Epithelial cell of proximal tubule (primary cell): Measurements from ENCODE around the gene MTRF1L. TPM values are rescaled to one million over a fixed set of nuclear protein-coding genes. Genes with fewer than 3 reads are reported as not detected.
"Not testable (repeated sequence)": the region's sequence is repeated elsewhere in the genome, so short reads cannot be mapped to it uniquely, and the experiment has no call there.

Source experiments
- DNase-seq: peaks from one replicate; pipeline ENCODE4 v3.0.0-alpha.2; 2011; ENCODE audit warnings: low read depth
- H3K4me3 ChIP-seq: 2 replicates; pipeline ENCODE4 v1.5.1; 2011; ENCODE audit warnings: low read depth, mild to moderate bottlenecking, low read length
- total RNA-seq: library from RNA; depleted of rRNA; stranded (reverse); fragments of >200 nt; gene quantifications from 2 replicates; pipeline ENCODE4 v1.2.3, GENCODE V29; 2015
- TF ChIP-seq, protein P1 (sequence below): conservative IDR thresholded peaks from 2 replicates; pipeline ENCODE4 v1.5.1; 2012; ENCODE audit warnings: low read depth, mild to moderate bottlenecking, low read length

MTRF1L gene
- total RNA-seq, 1 donor from 2014 or later, result 18.4 TPM

DNA sequence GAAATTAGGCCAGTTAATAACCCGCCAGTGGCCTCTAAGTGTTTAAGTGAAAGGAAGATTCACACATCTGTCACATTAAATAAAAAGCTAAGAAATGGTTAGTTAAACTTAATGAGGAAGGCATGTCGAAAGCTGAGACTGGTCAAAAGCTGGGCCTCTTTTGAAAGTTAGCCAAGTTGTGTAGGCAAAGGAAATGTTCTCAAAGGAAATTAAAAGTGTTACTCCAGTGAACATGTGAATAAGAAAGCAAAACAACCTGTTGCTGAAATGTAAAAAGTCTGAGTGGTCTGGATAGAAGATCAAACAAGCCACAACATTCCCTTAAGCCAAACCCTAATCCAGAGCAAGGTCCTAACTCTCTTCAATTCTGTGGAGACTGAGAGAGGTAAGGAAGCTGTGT is 10.9 kb upstream of the MTRF1L start:
- no peak for DNase-seq
- TF ChIP-seq, protein P1, sequence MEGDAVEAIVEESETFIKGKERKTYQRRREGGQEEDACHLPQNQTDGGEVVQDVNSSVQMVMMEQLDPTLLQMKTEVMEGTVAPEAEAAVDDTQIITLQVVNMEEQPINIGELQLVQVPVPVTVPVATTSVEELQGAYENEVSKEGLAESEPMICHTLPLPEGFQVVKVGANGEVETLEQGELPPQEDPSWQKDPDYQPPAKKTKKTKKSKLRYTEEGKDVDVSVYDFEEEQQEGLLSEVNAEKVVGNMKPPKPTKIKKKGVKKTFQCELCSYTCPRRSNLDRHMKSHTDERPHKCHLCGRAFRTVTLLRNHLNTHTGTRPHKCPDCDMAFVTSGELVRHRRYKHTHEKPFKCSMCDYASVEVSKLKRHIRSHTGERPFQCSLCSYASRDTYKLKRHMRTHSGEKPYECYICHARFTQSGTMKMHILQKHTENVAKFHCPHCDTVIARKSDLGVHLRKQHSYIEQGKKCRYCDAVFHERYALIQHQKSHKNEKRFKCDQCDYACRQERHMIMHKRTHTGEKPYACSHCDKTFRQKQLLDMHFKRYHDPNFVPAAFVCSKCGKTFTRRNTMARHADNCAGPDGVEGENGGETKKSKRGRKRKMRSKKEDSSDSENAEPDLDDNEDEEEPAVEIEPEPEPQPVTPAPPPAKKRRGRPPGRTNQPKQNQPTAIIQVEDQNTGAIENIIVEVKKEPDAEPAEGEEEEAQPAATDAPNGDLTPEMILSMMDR, result no peak
- no peak overlapping the region for H3K4me3 ChIP-seq

DNA sequence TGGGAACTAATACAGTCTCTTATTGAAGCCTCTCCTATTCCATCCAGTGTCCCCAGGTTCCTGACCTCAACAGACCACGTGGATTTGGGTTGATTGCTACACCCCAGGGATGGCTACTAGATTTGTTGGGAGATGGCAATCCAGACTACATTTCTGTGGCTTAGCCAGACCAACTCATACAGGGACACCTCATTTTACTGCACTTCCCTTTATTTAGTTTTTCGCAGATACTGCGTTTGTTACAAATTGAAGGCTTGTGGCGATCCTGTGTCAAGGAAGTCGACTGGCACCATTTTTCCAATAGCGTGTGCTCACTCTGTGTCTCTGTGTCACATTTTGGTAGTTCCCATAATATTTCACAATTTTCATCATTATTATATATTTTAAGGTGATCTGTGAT is 10.3 kb upstream of the MTRF1L start:
- DNase-seq, result no peak
- H3K4me3 ChIP-seq, result no peak overlapping the region
- TF ChIP-seq, protein P1, result no peak

DNA sequence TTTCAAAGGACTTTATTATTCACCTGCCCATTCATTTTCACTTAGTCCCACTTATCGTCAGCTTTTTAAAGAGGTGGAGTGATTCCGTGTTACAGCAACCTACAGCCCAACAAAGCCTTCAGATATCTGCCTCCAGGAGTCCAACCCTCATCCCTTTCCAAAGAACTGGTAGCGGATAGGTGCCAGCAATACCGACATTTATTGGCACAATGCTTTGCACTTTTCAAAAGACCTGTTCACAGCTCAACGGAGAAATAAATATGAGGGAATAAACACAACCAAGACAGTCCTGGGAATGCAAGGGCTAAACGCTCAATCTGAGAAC is 819 bp upstream of the MTRF1L start:
- TF ChIP-seq, protein P1, result no peak
- no peak for DNase-seq
- peak overlapping the region; percentile 81 for H3K4me3 ChIP-seq

DNA sequence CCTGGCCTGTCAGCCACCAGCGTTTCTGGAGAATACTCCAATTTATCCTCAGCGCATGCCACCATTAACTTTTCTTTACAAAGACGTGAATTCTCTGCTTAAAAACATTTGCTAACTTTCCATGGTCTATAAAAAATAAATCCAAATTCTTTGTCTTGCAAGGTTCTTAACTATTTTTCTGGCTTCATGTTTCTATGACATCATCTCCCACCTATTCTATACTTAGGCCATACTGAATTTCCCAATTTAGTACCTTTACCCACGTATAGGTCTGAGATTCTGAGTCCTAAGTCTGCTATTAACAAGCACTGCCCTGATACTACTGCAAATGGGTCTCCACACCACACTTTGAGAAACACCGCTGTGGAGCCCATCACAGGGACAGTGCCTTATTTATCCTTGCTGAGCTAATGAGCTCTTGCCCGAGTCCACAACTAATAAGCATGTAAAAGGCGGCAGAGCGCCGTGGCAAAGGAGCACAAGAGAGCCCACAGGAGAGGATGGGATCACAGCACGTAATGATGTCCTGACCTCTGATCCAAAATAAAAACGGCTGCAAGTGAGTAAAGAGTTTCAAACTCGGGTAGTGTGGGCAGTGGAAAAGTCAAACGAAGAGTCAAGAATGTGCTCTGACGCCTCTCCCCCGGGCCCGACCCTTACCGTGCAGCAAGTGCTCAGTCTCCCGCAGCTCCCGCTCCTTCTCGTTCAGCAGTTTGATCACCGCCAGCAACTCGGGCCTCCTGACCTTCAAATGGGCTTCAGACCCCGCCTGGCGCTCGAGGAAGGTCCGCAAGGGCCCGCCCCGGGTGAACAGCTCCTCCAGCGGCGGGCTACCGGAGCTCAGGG is 519 bp downstream of the MTRF1L start:
- TF ChIP-seq, protein P1, result no peak
- DNase-seq, result no peak
- H3K4me3 ChIP-seq, result peak overlapping the region; percentile 81

DNA sequence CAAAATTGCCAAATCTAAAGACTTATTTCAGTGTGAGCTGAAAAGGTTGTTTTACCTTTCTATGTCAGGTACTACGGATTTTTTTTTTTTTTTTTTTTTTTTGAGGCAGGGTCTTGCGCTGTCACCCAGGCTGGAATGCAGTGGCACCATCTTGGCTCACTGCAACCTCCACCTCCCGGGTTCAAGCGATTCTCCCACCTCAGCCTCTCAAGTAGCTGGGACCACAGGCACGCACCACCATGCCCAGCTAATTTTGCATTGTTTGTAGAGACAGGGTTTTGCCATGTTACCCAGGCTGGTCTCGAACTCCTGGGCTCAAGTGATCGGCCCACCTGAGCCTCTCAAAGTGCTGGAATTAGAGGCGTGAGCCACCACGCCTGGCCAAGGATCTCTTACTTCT is 1.7 kb downstream of the MTRF1L start:
- DNase-seq, result not testable (repeated sequence)
- H3K4me3 ChIP-seq, result peak overlapping the region; percentile 81

DNA sequence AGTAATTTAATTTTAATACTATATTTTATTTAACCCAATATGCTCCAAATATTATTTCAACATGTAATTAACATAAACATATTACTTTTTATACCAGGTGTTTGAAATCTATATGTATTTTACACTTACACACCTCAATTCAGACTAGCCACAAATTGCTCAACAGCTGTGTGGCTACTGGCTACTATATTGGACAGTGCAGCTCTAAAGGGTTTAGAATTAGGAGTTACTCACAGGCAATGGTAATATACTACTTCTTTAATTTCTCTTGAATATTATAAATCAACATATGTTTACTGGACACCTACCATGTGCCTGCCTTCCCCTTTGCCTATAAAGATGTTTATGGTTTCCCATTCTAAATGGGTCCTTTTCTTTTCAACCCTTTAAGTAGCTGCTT is 2.3 kb downstream of the MTRF1L start:
- H3K4me3 ChIP-seq, result peak overlapping the region; percentile 81
- no peak for DNase-seq
- TF ChIP-seq, protein P1, result no peak

DNA sequence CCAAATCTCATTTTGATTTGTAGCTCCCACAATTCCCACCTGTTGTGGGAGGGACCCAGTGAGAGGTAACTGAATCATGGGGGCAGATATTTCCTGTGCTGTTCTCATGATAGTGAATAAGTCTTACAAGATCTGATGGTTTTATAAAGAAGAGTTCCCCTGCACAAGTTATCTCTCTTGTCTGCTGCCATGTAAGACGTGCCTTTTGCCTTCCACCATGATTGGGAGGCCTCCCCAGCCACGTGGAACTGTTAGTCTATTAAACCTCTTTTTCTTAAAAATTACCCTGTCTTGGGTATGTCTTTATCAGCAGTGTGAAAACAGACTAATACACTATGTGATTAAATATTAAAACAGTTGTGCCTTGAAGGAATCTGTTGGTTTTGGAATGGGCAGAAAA is 3.0 kb downstream of the MTRF1L start:
- not testable (repeated sequence) for DNase-seq, H3K4me3 ChIP-seq

DNA sequence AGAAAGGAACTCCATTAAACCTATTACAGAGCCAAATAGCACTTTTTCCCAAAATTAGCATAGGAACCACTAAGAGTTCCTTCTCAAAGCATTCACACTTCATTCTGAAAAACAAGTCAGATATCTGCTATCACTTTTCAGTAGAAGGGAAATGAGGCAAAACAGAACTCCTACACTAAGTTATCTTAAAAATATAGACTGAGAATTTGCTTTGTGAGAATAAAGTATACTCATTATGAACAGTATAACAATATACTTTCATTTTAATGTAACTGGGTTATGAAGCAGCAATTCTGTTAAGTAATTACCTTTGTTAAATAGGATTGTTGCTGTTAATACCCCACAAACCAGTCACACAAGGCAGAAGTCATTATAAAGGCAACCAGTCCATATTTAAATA is 8.7 kb downstream of the MTRF1L start:
- TF ChIP-seq, protein P1, result no peak
- no peak overlapping the region for H3K4me3 ChIP-seq
- no peak for DNase-seq
